ENCODE measurements around the gene SH2D3A.

- TF ChIP-seq CTCF (conservative IDR thresholded peaks at IDR 0.05; ENCODE audit: low read length), result no peak
- no peak for TF ChIP-seq EZH2phosphoT487 (IDR thresholded peaks at IDR 0.05; ENCODE audit: borderline replicate concordance)
Measured at GRCh38 chr19:6731822-6732221, 35.4 kb downstream of the SH2D3A start.
